Measurements from ENCODE around the gene APMAP. TPM values are rescaled to one million over a fixed set of nuclear protein-coding genes. Genes with fewer than 3 reads are reported as not detected.

APMAP gene
- total RNA-seq, 1 donor from 2014 or later: 95.2 TPM

DNA sequence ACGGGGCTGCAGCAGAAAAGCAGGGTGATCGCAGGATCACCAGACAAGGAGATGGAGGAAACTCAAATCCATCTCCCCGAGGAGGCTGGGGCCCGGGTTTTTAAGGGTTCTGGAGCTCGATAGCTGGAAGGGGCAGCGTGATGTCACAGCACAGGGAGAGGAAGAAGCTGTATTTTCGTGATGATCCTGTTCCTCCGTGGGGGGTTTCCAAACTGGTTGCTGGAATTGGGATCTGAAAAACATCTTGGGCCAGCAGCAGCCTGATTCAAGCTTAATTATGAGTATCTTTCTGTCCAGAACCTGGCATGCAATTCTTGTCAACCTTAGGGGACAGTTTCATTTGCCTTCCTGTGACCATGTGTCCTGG lies 39.4 kb downstream of the APMAP start:
- no peak overlapping the region for H3K27ac Mint-ChIP-seq (ENCODE audit: unreplicated experiment)
- TF ChIP-seq, protein P1, sequence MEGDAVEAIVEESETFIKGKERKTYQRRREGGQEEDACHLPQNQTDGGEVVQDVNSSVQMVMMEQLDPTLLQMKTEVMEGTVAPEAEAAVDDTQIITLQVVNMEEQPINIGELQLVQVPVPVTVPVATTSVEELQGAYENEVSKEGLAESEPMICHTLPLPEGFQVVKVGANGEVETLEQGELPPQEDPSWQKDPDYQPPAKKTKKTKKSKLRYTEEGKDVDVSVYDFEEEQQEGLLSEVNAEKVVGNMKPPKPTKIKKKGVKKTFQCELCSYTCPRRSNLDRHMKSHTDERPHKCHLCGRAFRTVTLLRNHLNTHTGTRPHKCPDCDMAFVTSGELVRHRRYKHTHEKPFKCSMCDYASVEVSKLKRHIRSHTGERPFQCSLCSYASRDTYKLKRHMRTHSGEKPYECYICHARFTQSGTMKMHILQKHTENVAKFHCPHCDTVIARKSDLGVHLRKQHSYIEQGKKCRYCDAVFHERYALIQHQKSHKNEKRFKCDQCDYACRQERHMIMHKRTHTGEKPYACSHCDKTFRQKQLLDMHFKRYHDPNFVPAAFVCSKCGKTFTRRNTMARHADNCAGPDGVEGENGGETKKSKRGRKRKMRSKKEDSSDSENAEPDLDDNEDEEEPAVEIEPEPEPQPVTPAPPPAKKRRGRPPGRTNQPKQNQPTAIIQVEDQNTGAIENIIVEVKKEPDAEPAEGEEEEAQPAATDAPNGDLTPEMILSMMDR (IDR thresholded peaks at IDR 0.05; ENCODE audit: unreplicated experiment): no peak
- no peaks in the 10 kb centered on the region for H3K9me3 Mint-ChIP-seq (ENCODE audit: unreplicated experiment)
- peaks cover 8% of the 10 kb centered on the region for H3K27me3 Mint-ChIP-seq (ENCODE audit: unreplicated experiment)
- no peaks in the 10 kb centered on the region for H3K36me3 Mint-ChIP-seq (ENCODE audit: low read depth, unreplicated experiment)
- no peak overlapping the region for H3K4me3 Mint-ChIP-seq (ENCODE audit: unreplicated experiment)
- DNase-seq (ENCODE audit: low spot score): no peak
- H3K4me1 Mint-ChIP-seq (ENCODE audit: unreplicated experiment): no peaks in the 10 kb centered on the region

DNA sequence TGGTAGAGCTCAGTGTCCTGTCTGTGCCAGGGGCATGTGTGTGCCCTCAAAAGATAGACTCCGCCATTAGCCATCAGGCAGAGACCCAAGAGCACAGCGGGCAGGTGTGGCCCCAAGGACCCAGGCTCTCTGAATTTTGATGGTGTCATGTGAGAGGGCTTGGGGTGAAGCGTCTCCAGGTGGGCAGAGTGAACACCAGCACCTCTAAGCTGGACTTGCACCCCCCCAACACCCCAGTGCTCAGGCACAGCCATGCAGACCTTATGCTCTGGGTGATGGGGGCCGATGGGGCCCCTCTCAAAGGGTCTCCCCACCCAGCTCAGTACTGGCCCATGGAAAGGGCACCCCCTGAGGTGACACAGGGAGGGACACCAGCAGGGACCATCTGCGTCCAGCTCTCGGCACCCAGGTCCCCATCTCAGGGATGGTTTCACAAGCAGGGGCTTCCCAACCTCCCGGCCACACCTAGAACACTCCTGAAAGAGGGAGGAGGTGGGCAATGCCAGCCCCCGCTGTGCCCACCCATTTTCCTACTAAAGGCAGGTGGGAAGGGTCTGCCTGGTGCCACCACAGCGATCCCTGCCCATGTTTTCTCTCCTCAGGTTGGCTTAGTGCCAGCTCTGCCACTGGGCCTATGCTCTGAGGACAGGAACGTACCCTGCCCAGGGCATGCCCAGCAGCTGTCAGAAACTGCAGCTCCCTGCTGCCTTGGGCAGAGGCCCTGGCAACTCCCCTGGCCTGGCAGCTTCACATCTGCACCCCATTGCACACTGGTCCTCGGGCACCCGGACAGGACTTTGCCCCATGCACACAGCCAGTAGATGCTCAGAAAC lies 40.0 kb downstream of the APMAP start:
- Mint-ChIP-seq H3K4me1 (ENCODE audit: unreplicated experiment) (no peaks in the 10 kb centered on the region), H3K27ac (ENCODE audit: unreplicated experiment) (no peak overlapping the region)
- TF ChIP-seq, protein P1 (IDR thresholded peaks at IDR 0.05; ENCODE audit: unreplicated experiment): no peak

DNA sequence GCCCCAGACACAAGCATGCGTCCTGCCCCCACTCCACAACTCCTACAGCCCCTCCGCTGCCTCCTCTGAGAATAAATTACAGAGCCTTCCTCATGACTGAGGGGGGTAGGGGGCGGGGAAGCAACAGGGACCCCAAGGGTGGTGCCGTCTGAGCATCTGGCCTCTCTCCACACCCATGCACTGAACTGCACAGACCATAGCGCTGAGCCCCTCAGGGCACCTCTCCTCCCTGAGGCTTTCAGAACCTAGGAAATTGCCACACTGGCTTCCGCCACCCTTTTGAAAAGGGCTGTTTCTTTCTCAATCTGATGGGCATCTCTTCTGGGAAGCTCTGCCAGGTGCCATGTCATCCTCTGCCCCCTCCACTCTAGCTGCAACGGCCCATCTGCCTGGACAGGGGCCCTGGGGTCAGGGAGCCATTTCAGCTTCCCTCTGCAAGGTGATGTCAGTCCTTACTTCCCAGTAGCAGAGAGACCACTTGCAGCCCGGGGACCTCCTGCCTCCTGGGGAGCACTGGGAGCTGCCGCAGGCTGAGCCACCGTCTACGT lies 40.9 kb downstream of the APMAP start:
- DNase-seq (ENCODE audit: low spot score): no peak
- TF ChIP-seq, protein P1 (IDR thresholded peaks at IDR 0.05; ENCODE audit: unreplicated experiment): no peak
- Mint-ChIP-seq H3K27me3 (ENCODE audit: unreplicated experiment) (peaks cover 8% of the 10 kb centered on the region), H3K9me3 (ENCODE audit: unreplicated experiment) (no peaks in the 10 kb centered on the region), H3K36me3 (ENCODE audit: low read depth, unreplicated experiment) (no peaks in the 10 kb centered on the region), H3K4me1 (ENCODE audit: unreplicated experiment) (no peaks in the 10 kb centered on the region), H3K27ac (ENCODE audit: unreplicated experiment) (no peak overlapping the region), H3K4me3 (ENCODE audit: unreplicated experiment) (no peak overlapping the region)

More for the DNA sequence above, 40.0 kb downstream of the APMAP start:
- Mint-ChIP-seq H3K9me3 (ENCODE audit: unreplicated experiment) (no peaks in the 10 kb centered on the region), H3K4me3 (ENCODE audit: unreplicated experiment) (no peak overlapping the region), H3K36me3 (ENCODE audit: low read depth, unreplicated experiment) (no peaks in the 10 kb centered on the region), H3K27me3 (ENCODE audit: unreplicated experiment) (peaks cover 8% of the 10 kb centered on the region)
- no peak for DNase-seq (ENCODE audit: low spot score)

DNA sequence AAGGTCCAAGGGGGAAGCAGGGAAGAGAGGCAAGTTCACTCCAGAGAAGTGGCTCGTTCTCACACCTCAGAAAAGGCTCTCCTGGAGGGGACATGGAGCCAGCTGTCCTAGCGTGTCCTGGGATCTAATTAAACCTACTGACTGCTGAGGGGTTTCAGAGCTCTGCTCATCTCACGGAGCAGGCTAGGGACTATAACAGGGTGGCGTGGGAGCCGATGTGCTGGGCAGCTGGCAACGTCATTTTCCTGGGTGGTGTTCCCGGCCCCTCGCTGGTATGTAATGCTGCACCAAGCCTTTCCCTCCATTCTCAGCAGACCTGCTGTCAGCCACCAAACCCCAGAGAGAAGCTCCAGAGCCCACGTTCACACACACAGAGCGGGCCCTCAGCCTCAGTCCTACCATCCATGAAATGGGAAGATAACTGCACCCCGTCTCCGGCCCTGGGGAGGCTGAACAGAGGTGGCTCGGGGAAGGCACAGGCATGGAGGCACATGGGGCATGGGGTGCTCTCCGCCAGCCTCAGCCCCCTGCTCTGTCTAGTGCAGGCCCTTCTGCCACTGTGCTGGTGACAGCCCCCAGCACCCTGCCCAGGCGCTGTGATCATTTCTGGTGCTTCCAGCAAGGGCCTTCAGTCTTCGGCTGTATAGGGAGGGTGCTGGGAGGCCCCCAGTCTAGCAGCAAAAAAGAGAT lies 41.6 kb downstream of the APMAP start:
- Mint-ChIP-seq H3K9me3 (ENCODE audit: unreplicated experiment) (no peaks in the 10 kb centered on the region), H3K4me1 (ENCODE audit: unreplicated experiment) (no peaks in the 10 kb centered on the region), H3K27me3 (ENCODE audit: unreplicated experiment) (peaks cover 8% of the 10 kb centered on the region), H3K4me3 (ENCODE audit: unreplicated experiment) (no peak overlapping the region), H3K27ac (ENCODE audit: unreplicated experiment) (no peak overlapping the region), H3K36me3 (ENCODE audit: low read depth, unreplicated experiment) (no peaks in the 10 kb centered on the region)
- TF ChIP-seq, protein P1 (IDR thresholded peaks at IDR 0.05; ENCODE audit: unreplicated experiment): no peak
- DNase-seq (ENCODE audit: low spot score): no peak
